Type B pancreatic cell (in vitro differentiated cells): Measurements from ENCODE around the gene CLRN3. TPM values are rescaled to one million over a fixed set of nuclear protein-coding genes. Genes with fewer than 3 reads are reported as not detected.

Experiments
- DNase-seq: peaks from one replicate; pipeline ENCODE4 v3.0.0; 2021; ENCODE audit warnings: mixed read lengths; ENCODE audit not compliant: unreplicated experiment; ENCODE audit errors: extremely low spot score
- H3K27ac Mint-ChIP-seq: 2 replicates; pipeline ENCODE4 v1.8.0; 2021; ENCODE audit warnings: mild to moderate bottlenecking, mixed read lengths
- H3K27me3 Mint-ChIP-seq: 2 replicates; pipeline ENCODE4 v1.8.0; 2021; ENCODE audit warnings: mixed read lengths
- H3K36me3 Mint-ChIP-seq: 2 replicates; pipeline ENCODE4 v1.8.0; 2021; ENCODE audit warnings: mixed read lengths
- H3K4me1 Mint-ChIP-seq: one replicate; pipeline ENCODE4 v1.8.0; 2021; ENCODE audit warnings: mixed read lengths; ENCODE audit not compliant: unreplicated experiment
- H3K4me3 Mint-ChIP-seq: 2 replicates; pipeline ENCODE4 v1.8.0; 2021; ENCODE audit warnings: mild to moderate bottlenecking, mixed read lengths
- H3K9me3 Mint-ChIP-seq: 2 replicates; pipeline ENCODE4 v1.8.0; 2021; ENCODE audit warnings: mixed read lengths
- CTCF ChIP-seq: fragments of 200-600 bp; sonication (generic); conservative IDR thresholded peaks from 2 replicates; pipeline ENCODE4 v1.5.0; 2021; ENCODE audit warnings: antibody characterized with exemption, mild to moderate bottlenecking
- total RNA-seq: library from RNA; stranded (reverse); gene quantifications from 2 replicates; pipeline ENCODE4 v1.2.1, GENCODE V29; 2021; ENCODE audit warnings: low replicate concordance

The CLRN3 gene
- total RNA-seq, 1 donor from 2014 or later: 2.2 TPM

GRCh38 chr10:127935071-127935561, 42.4 kb upstream of the CLRN3 start:
- H3K4me3 Mint-ChIP-seq: no peak overlapping the region
- H3K36me3 Mint-ChIP-seq: no peaks in the 10 kb centered on the region
- no peak for TF ChIP-seq CTCF
- H3K9me3 Mint-ChIP-seq: no peaks in the 10 kb centered on the region
- peaks cover 6% of the 10 kb centered on the region for H3K4me1 Mint-ChIP-seq
- no peak overlapping the region for H3K27ac Mint-ChIP-seq
- DNase-seq: no peak
- peaks cover 20% of the 10 kb centered on the region for H3K27me3 Mint-ChIP-seq

- no peak overlapping the region for H3K27ac Mint-ChIP-seq
- no peak for TF ChIP-seq CTCF
- DNase-seq: no peak
- no peaks in the 10 kb centered on the region for H3K36me3 Mint-ChIP-seq
- no peaks in the 10 kb centered on the region for H3K9me3 Mint-ChIP-seq
- no peak overlapping the region for H3K4me3 Mint-ChIP-seq
- peaks cover 6% of the 10 kb centered on the region for H3K4me1 Mint-ChIP-seq
- peaks cover 16% of the 10 kb centered on the region for H3K27me3 Mint-ChIP-seq
Measured at GRCh38 chr10:127934383-127934782, 41.6 kb upstream of the CLRN3 start.

GRCh38 chr10:127933271-127933670, 40.5 kb upstream of the CLRN3 start:
- peaks cover 17% of the 10 kb centered on the region for H3K27me3 Mint-ChIP-seq
- TF ChIP-seq CTCF: no peak
- H3K4me1 Mint-ChIP-seq: peaks cover 8% of the 10 kb centered on the region
- no peak overlapping the region for H3K4me3 Mint-ChIP-seq
- H3K9me3 Mint-ChIP-seq: no peaks in the 10 kb centered on the region
- H3K36me3 Mint-ChIP-seq: no peaks in the 10 kb centered on the region
- H3K27ac Mint-ChIP-seq: no peak overlapping the region
- DNase-seq: no peak

GRCh38 chr10:127932521-127933270, 40.0 kb upstream of the CLRN3 start:
- no peaks in the 10 kb centered on the region for H3K9me3 Mint-ChIP-seq
- TF ChIP-seq CTCF: no peak
- no peak for DNase-seq
- no peaks in the 10 kb centered on the region for H3K36me3 Mint-ChIP-seq
- H3K4me1 Mint-ChIP-seq: peaks cover 9% of the 10 kb centered on the region
- H3K4me3 Mint-ChIP-seq: no peak overlapping the region
- H3K27ac Mint-ChIP-seq: no peak overlapping the region
- H3K27me3 Mint-ChIP-seq: peaks cover 16% of the 10 kb centered on the region

- Mint-ChIP-seq H3K4me1 (peaks cover 17% of the 10 kb centered on the region), H3K27me3 (peaks cover 7% of the 10 kb centered on the region), H3K9me3 (no peaks in the 10 kb centered on the region), H3K36me3 (no peaks in the 10 kb centered on the region), H3K27ac (peak overlapping the region; percentile 43), H3K4me3 (no peak overlapping the region)
- no peak for DNase-seq
- TF ChIP-seq CTCF: no peak
Measured at GRCh38 chr10:127928021-127928806, 35.5 kb upstream of the CLRN3 start.
